ENCODE results near the gene TRPM1. TPM values are rescaled to one million over a fixed set of nuclear protein-coding genes. Genes with fewer than 3 reads are reported as not detected.

Gene TRPM1
- total and polyA plus RNA-seq, 12 donors = 0.34 TPM; not detected in 11

GRCh38 chr15:31106495-31107300 lies 5.2 kb upstream of the TRPM1 start:
- Histone ChIP-seq H3K36me3 (replicated peaks in 1 of 2) (no peaks in the 10 kb centered on the region), H3K4me1 (replicated peaks in 1 of 2) (no peaks in the 10 kb centered on the region), H3K4me3 (no peak overlapping the region), H3K9me3 (replicated peaks in 1 of 3) (no peaks in the 10 kb centered on the region), H3K27ac (no peak overlapping the region), H3K27me3 (no peaks in the 10 kb centered on the region)
- no peak for TF ChIP-seq POLR2A (IDR thresholded peaks at IDR 0.05)
- no peak for TF ChIP-seq CTCF (IDR thresholded peaks at IDR 0.05)
- WGBS, 4 donors = 66 to 76% (median 69%) methylated on average over 7 of the region's 7 CpGs
- DNase-seq = no peak
- intact Hi-C loops (cut with DNase I) = no loop called here

GRCh38 chr15:31104003-31104402 lies 2.5 kb upstream of the TRPM1 start:
- no peak for DNase-seq
- 81 to 88% (median 85%) methylated on average over 5 to 6 of the region's 6 CpGs for WGBS, 4 donors
- H3K4me3 ChIP-seq = no peak overlapping the region
- intact Hi-C loops (cut with DNase I) = no loop called here
- no peak overlapping the region for H3K27ac ChIP-seq
- TF ChIP-seq POLR2A (IDR thresholded peaks at IDR 0.05) (no peak), CTCF (IDR thresholded peaks at IDR 0.05) (no peak)
- H3K36me3 ChIP-seq (replicated peaks in 1 of 2) = no peaks in the 10 kb centered on the region
- no peaks in the 10 kb centered on the region for H3K27me3 ChIP-seq
- no peaks in the 10 kb centered on the region for H3K4me1 ChIP-seq (replicated peaks in 1 of 2)
- no peaks in the 10 kb centered on the region for H3K9me3 ChIP-seq (replicated peaks in 1 of 3)

- H3K9me3 ChIP-seq (replicated peaks in 1 of 3) = no peaks in the 10 kb centered on the region
- WGBS, 4 donors = 79 to 90% (median 88%) methylated on average over 17 to 24 of the region's 24 CpGs
- H3K4me1 ChIP-seq (replicated peaks in 1 of 2) = no peaks in the 10 kb centered on the region
- H3K4me3 ChIP-seq = no peak overlapping the region
- TF ChIP-seq POLR2A (IDR thresholded peaks at IDR 0.05) (no peak), CTCF (IDR thresholded peaks at IDR 0.05) (no peak)
- intact Hi-C loops (cut with DNase I) = no loop called here
- H3K27ac ChIP-seq = no peak overlapping the region
- no peak for DNase-seq
- H3K36me3 ChIP-seq (replicated peaks in 1 of 2) = no peaks in the 10 kb centered on the region
- H3K27me3 ChIP-seq = no peaks in the 10 kb centered on the region
Measured at GRCh38 chr15:31102374-31103342, 1.1 kb upstream of the TRPM1 start.

- Histone ChIP-seq H3K27me3 (no peaks in the 10 kb centered on the region), H3K27ac (no peak overlapping the region), H3K4me1 (replicated peaks in 1 of 2) (no peaks in the 10 kb centered on the region), H3K36me3 (replicated peaks in 1 of 2) (no peaks in the 10 kb centered on the region), H3K9me3 (replicated peaks in 1 of 3) (no peaks in the 10 kb centered on the region), H3K4me3 (no peak overlapping the region)
- no peak for DNase-seq
- 65 to 86% (median 77%) methylated on average over 4 of the region's 4 CpGs for WGBS, 4 donors
- intact Hi-C loops (cut with DNase I) = no loop called here
- no peak for TF ChIP-seq POLR2A (IDR thresholded peaks at IDR 0.05)
- TF ChIP-seq CTCF (IDR thresholded peaks at IDR 0.05) = no peak
Measured at GRCh38 chr15:31102039-31102321, 455 bp upstream of the TRPM1 start.

Measured in adrenal gland (tissue), 12 donors.